Measurements from ENCODE around the gene RAD51B.

The RAD51B gene

DNA sequence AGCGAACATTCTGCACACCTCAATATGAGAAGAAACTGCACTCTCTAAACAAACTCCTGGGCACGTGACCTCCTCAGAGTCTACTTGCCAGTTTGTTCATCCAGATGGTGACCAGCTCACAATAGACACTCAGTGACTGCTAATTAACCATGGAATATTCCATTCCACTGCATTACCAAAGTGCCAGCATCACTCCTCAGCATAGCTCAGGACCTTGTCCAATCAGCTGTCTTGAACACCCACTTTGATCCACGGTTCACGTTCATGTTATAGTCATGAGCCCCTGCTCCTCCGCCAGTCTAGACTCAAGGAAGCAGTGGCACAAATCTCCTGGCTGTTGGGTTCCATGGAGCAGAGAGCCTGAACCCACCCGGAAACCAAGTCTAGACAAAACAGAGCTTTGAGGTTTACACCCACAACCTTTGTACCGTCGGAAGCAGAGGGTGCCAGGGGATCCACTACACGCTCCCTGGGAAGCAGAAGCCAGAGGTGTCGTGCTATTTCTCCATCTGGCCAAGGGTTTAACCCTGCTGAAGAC is 688.0 kb downstream of the RAD51B start:
- H3K4me3 ChIP-seq (ENCODE audit: low read depth, low read length) = no peak overlapping the region
- TF ChIP-seq, protein P1, sequence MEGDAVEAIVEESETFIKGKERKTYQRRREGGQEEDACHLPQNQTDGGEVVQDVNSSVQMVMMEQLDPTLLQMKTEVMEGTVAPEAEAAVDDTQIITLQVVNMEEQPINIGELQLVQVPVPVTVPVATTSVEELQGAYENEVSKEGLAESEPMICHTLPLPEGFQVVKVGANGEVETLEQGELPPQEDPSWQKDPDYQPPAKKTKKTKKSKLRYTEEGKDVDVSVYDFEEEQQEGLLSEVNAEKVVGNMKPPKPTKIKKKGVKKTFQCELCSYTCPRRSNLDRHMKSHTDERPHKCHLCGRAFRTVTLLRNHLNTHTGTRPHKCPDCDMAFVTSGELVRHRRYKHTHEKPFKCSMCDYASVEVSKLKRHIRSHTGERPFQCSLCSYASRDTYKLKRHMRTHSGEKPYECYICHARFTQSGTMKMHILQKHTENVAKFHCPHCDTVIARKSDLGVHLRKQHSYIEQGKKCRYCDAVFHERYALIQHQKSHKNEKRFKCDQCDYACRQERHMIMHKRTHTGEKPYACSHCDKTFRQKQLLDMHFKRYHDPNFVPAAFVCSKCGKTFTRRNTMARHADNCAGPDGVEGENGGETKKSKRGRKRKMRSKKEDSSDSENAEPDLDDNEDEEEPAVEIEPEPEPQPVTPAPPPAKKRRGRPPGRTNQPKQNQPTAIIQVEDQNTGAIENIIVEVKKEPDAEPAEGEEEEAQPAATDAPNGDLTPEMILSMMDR (IDR thresholded peaks at IDR 0.05; ENCODE audit: borderline replicate concordance, insufficient read depth, low read depth, low read length) = no peak

DNA sequence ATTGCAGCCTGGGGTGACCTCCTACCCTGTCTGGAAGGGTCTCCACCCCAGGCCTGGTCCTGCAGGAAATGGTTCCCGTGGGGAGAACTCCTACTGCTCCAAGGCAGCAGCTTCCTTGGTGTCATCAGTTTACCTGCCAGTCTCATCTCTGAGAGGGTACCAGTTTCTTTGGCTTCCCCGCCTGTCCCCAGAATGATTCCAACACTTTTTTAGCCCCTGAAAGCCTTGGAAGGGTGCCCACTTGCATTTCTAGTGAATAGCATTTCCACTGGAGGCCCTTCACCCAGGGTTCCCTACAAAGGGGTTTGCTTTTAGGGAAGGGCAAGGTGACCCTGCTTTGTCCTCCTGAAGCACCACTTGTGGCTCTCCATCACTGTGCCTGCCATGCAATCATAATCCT is 689.0 kb downstream of the RAD51B start:
- TF ChIP-seq, protein P1 (IDR thresholded peaks at IDR 0.05; ENCODE audit: borderline replicate concordance, insufficient read depth, low read depth, low read length) = no peak
- no peak overlapping the region for H3K4me3 ChIP-seq (ENCODE audit: low read depth, low read length)

DNA sequence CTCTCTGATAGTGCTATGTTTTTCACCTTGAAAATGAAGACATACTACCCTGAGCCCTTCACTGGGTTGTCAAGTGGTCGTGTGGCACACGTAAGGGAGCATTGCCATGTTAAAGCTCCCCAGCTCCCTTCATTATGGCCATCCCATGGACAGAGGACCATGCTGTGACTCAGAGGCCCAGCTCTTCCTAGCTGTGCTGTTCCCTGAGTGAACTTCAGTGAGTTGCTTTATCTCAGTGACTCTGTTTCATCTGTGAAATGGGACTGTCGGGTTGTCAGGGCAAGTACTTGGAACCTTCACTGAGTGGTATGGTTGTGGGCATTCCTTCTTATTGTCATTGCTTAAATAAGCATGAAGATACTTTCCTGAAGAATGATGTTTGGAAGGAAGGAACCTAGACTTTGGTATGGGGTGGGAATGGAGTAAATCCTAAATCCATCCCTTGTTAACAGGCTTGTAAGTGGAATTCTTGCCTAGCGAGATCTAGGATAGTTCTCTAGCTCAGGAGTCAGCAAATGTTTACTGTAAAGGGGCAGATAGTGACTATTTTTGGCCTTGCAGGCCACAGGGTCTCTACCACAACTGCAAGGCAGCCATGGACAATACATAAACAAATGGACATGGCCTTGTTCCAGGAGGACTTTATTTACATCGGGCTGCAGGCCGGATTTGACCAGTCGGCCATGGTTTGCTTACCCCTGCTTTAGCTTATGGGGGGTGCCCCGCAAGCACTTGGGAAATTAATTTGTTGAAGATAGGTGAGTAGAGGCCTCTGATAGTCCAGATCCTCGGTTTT is 689.8 kb downstream of the RAD51B start:
- TF ChIP-seq, protein P1 (IDR thresholded peaks at IDR 0.05; ENCODE audit: borderline replicate concordance, insufficient read depth, low read depth, low read length) = no peak

DNA sequence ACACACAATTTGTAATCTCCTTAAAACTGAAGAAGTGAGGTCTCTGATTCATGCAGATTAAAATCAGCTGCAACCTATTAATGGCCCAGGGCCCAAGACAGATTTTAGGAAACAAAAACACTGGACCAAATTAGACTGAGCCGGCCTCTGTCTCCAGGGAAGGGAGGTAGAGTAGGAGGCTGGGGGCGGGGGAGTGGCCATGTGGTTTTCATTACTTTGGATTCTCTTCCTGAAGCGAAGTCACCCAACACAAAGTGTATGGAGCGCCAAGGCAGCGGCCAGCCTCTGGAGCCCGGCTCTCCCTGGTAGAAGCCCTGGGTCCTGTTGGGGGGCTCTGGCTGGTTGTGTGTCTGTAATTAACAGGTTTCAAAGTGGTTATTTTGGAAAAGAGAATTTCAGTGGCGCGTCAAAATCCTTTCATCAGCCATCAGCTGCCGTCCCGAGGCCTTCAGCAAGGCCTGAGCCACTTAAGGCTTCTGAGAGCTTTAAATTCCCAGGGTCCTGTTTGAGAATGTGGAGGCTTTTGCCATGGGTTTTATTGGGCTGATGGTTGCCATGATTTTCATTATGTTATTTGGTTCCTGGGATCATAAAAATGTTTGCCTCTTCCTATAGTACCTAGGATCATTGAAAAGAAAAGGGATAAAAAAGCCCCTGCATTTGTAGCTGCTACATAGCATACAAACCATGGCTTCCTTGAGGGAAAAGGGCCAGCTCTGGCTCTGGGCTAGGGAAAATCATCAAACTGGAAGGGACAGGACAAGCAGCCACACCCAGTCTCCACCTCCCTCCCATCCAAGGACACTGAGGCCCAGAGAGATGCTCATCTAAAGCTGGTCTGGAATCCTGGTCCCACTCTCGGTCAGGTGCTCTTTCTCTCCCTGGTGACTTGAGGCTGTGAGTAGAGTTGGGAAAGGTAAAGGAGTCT is 690.9 kb downstream of the RAD51B start:
- no peak overlapping the region for H3K4me3 ChIP-seq (ENCODE audit: low read depth, low read length)
- TF ChIP-seq, protein P1 (IDR thresholded peaks at IDR 0.05; ENCODE audit: borderline replicate concordance, insufficient read depth, low read depth, low read length) = no peak

More for the DNA sequence above, 689.8 kb downstream of the RAD51B start:
- H3K4me3 ChIP-seq (ENCODE audit: low read depth, low read length) = no peak overlapping the region

DNA sequence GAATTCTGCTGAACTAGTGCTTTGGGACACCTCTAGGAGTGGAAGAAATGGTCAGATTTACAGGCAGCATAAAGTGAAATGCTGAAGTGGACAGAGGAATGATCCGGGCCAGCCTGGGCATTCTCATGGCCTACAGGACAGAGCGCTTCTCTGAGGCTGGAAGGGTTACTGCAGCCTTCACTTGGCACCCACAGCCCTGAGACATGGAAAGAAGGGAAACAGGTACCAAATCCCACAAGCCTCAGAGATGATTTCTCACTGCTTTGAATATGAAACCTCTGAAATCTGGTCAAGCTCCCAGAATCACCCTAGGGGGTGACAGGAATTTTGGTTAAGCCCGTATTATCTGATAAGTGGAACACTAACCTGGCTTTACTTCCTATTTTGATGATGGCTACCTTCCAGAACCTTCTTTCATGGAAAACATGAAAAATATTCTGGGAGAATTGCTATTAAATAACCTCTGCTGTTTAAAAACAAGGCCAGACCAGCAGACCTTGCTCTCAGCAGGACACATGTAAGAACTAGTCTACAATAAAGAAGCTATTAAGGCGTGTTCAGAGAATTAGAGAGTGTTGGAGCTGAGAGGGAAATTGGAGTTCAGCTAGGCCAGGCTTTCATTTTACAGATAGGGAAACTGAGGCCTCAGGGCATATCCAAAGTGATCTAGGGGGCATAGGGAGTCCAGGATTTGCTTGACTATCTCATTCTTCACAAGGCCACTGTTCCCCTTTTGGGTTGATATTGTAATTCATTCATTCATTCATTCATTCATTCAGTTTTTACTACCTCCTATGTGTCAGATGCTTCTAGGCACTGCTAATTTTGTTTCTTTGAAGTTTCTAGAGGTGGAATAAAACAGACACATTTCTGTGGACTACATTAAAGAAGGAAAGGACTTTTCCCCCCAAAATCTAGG is 691.8 kb downstream of the RAD51B start:
- no peak overlapping the region for H3K4me3 ChIP-seq (ENCODE audit: low read depth, low read length)
- TF ChIP-seq, protein P1 (IDR thresholded peaks at IDR 0.05; ENCODE audit: borderline replicate concordance, insufficient read depth, low read depth, low read length) = no peak

GRCh38 chr14:68512088-68512487 is 692.5 kb downstream of the RAD51B start:
- H3K4me3 ChIP-seq (ENCODE audit: low read depth, low read length) = no peak overlapping the region
- TF ChIP-seq, protein P1 (IDR thresholded peaks at IDR 0.05; ENCODE audit: borderline replicate concordance, insufficient read depth, low read depth, low read length) = no peak
